Panc1 (cell line): ENCODE results near the gene PPCDC. TPM values are rescaled to one million over a fixed set of nuclear protein-coding genes. Genes with fewer than 3 reads are reported as not detected.

Experiments used
- ATAC-seq: fragments of 200-7000 bp; cut with Tn5 transposase; 2 replicates; pipeline ENCODE4 v1.9.1; 2020; ENCODE audit warnings: mild to moderate bottlenecking, moderate library complexity
- BruUV-seq: library from RNA; stranded (reverse); fragments of 400-500 nt; replicated peaks from 2 replicates; lab custom pipeline; 2021; lab: Mats Ljungman, UMichigan
- CTCF ChIA-PET: fragments of 300-600 bp; sonication (Branson Sonifier 250); formaldehyde crosslinking; loops from one replicate; lab custom pipeline; 2022; ENCODE audit warnings: antibody characterized with exemption; lab: Charles Lee
- POLR2A ChIA-PET: fragments of 300-600 bp; sonication (Branson Sonifier 250); formaldehyde crosslinking; loops from one replicate; lab custom pipeline; 2022; ENCODE audit warnings: antibody characterized with exemption; lab: Charles Lee
- DNase-seq: peaks from one replicate; pipeline ENCODE4 v3.0.0-alpha.2; 2010; ENCODE audit warnings: low read depth, low spot score
- H3K27ac ChIP-seq: 2 replicates; pipeline ENCODE4 v1.5.1; 2011; ENCODE audit warnings: mild to moderate bottlenecking, low read length, inconsistent platforms
- H3K27me3 ChIP-seq: fragments of 200-500 bp; sonication (Bioruptor generic); 2 replicates; pipeline ENCODE4 v1.6.0; 2014; ENCODE audit warnings: low read length, inconsistent platforms; ENCODE audit not compliant: control insufficient read depth, insufficient read depth
- H3K36me3 ChIP-seq: fragments of 200-500 bp; sonication (Bioruptor generic); 2 replicates; pipeline ENCODE4 v1.5.1; 2014; ENCODE audit warnings: inconsistent platforms, mild to moderate bottlenecking, low read length, moderate library complexity; ENCODE audit not compliant: control insufficient read depth, insufficient read depth
- H3K4me1 ChIP-seq: 2 replicates; pipeline ENCODE4 v1.5.1; 2011; ENCODE audit warnings: inconsistent platforms, mild to moderate bottlenecking, low read length, moderate library complexity; ENCODE audit not compliant: control insufficient read depth, insufficient read depth
- H3K4me3 ChIP-seq, 2 experiments: 2 replicates each; pipeline ENCODE4 v1.5.1; 2011 to 2012; ENCODE audit warnings: low read depth in 2 of 2, low read length in 2 of 2, mild to moderate bottlenecking in 2 of 2, inconsistent platforms in 1 of 2, moderate library complexity in 1 of 2
- H3K9me3 ChIP-seq: fragments of 200-500 bp; sonication (Bioruptor generic); 2 replicates; pipeline ENCODE4 v1.5.1; 2014; ENCODE audit warnings: low read depth, mild to moderate bottlenecking, inconsistent platforms, low read length, moderate library complexity; ENCODE audit not compliant: control insufficient read depth, insufficient read depth
- CTCF ChIP-seq: fragments of 450-650 bp; IDR thresholded peaks from 2 replicates; pipeline ENCODE4 v1.5.1; 2017; ENCODE audit warnings: mild to moderate bottlenecking
- POLR2AphosphoS5 ChIP-seq: IDR thresholded peaks from 2 replicates; pipeline ENCODE4 v1.6.1; 2012; ENCODE audit warnings: mild to moderate bottlenecking, low read depth, low read length, moderate library complexity
- SIN3A ChIP-seq: IDR thresholded peaks from 2 replicates; pipeline ENCODE4 v1.6.1; 2012; ENCODE audit warnings: low read depth, mild to moderate bottlenecking, low read length, moderate library complexity, borderline replicate concordance; ENCODE audit not compliant: insufficient read depth
- TCF7L2 ChIP-seq: IDR thresholded peaks from 2 replicates; pipeline ENCODE4 v1.6.1; 2011; ENCODE audit warnings: mild to moderate bottlenecking, low read depth, low read length, inconsistent platforms
- in situ Hi-C: cut with HindIII; loops from 2 replicates; pipeline ENCODE4 v1.10.0; 2016; ENCODE audit warnings: low sequenced_read_pairs, low pct_unique_long_range_greater_than_20kb
- intact Hi-C: fragments of 100-400 bp; cut with micrococcal nuclease; formaldehyde crosslinking; loops from one replicate; pipeline ENCODE4 v1.10.0; 2022; ENCODE audit not compliant: unreplicated experiment
- total RNA-seq: library from RNA; stranded (reverse); gene quantifications from one replicate; pipeline ENCODE4 v1.2.1, GENCODE V29; 2021; ENCODE audit not compliant: unreplicated experiment
- TF ChIP-seq, protein P1 (sequence below), 2 experiments: IDR thresholded peaks; 2 replicates each; pipeline ENCODE4 v1.6.1; 2011 to 2012; ENCODE audit warnings: low read depth in 2 of 2, control low read depth in 1 of 2, low read length in 1 of 2, mild to moderate bottlenecking in 1 of 2, moderate library complexity in 1 of 2; ENCODE audit not compliant: insufficient read depth in 1 of 2

PPCDC gene
- total RNA-seq, 1 experiment from 2014 or later, result 26.1 TPM

GRCh38 chr15:74997543-74997942 is 25.8 kb upstream of the PPCDC start:
- TF ChIP-seq CTCF (no peak), POLR2AphosphoS5 (no peak), TCF7L2 (no peak), SIN3A (no peak)
- TF ChIP-seq, protein P1, sequence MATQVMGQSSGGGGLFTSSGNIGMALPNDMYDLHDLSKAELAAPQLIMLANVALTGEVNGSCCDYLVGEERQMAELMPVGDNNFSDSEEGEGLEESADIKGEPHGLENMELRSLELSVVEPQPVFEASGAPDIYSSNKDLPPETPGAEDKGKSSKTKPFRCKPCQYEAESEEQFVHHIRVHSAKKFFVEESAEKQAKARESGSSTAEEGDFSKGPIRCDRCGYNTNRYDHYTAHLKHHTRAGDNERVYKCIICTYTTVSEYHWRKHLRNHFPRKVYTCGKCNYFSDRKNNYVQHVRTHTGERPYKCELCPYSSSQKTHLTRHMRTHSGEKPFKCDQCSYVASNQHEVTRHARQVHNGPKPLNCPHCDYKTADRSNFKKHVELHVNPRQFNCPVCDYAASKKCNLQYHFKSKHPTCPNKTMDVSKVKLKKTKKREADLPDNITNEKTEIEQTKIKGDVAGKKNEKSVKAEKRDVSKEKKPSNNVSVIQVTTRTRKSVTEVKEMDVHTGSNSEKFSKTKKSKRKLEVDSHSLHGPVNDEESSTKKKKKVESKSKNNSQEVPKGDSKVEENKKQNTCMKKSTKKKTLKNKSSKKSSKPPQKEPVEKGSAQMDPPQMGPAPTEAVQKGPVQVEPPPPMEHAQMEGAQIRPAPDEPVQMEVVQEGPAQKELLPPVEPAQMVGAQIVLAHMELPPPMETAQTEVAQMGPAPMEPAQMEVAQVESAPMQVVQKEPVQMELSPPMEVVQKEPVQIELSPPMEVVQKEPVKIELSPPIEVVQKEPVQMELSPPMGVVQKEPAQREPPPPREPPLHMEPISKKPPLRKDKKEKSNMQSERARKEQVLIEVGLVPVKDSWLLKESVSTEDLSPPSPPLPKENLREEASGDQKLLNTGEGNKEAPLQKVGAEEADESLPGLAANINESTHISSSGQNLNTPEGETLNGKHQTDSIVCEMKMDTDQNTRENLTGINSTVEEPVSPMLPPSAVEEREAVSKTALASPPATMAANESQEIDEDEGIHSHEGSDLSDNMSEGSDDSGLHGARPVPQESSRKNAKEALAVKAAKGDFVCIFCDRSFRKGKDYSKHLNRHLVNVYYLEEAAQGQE (IDR thresholded peaks at IDR 0.05; ENCODE audit: insufficient read depth in 1 of 2, low read depth in 2 of 2, low read length in 1 of 2), result no peak
- ATAC-seq (no peak), DNase-seq (no peak)
- peaks cover 3% of the 10 kb centered on the region; the same call in 1 of the 2 replicates for H3K4me1 ChIP-seq
- BruUV-seq, result no TSS peak
- ChIA-PET POLR2A (no interaction called here), CTCF (no interaction called here)
- in situ Hi-C loops, result no loop called here
- H3K4me3 ChIP-seq, result no peak overlapping the region
- no peaks in the 10 kb centered on the region for H3K27me3 ChIP-seq
- H3K9me3 ChIP-seq, result no peaks in the 10 kb centered on the region
- H3K36me3 ChIP-seq, result no peaks in the 10 kb centered on the region
- intact Hi-C loops, result no loop called here
- H3K27ac ChIP-seq, result no peak overlapping the region

DNA sequence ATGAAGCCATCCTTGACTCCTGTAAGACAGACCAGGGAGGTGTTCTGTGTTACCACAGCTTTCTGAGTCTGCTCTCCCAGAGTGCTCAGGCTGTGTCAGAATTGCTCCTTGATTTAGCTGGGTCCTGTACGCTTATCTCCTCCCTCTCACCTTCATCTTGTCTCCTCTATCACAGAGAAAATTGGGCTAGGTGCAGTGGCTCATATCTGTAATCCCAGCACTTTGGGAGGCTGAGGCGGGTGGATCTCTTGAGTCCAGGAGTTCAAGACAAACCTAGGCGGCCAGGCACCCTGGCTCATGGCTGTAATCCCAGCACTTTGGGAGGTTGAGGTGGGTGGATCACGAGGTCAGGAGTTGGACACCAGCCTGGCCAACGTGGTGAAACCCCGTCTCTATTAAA is 22.1 kb upstream of the PPCDC start:
- ChIA-PET CTCF (interaction anchor here (0.7 kb wide), 2 partner anchors 24 to 98 kb away, joined by 4 to 10 read pairs; no protein-coding TSS in a partner anchor), POLR2A (interaction anchor here (0.7 kb wide), 1 partner anchor 20 kb away, joined by 9 read pairs; no protein-coding TSS in a partner anchor)
- intact Hi-C loops (no loop called here), in situ Hi-C loops (no loop called here)
- Histone ChIP-seq H3K4me3 (no peak overlapping the region), H3K36me3 (no peaks in the 10 kb centered on the region), H3K9me3 (no peaks in the 10 kb centered on the region), H3K27me3 (no peaks in the 10 kb centered on the region), H3K27ac (no peak overlapping the region), H3K4me1 (no peaks in the 10 kb centered on the region; the same call in 1 of the 2 replicates)
- no peak for TF ChIP-seq POLR2AphosphoS5
- TF ChIP-seq TCF7L2, result no peak
- TF ChIP-seq, protein P1 (IDR thresholded peaks at IDR 0.05; ENCODE audit: insufficient read depth in 1 of 2, low read depth in 2 of 2, low read length in 1 of 2), result no peak
- no peak for TF ChIP-seq CTCF
- TF ChIP-seq SIN3A, result no peak
- BruUV-seq, result no TSS peak
- DNase-seq (no peak), ATAC-seq (no peak)
